Suprapubic skin (tissue), 4 donors: ENCODE results near the gene PTPRN2. TPM values are rescaled to one million over a fixed set of nuclear protein-coding genes. Genes with fewer than 3 reads are reported as not detected.

Source experiments
- DNase-seq, 2 donors: peaks; one replicate each; pipeline ENCODE4 v3.0.0-alpha.2; 2019; ENCODE audit warnings: low spot score in 2 of 2
- H3K27ac ChIP-seq: fragments of 200-600 bp; sonication (generic); one replicate; pipeline ENCODE4 v1.5.1; 2019
- H3K27me3 ChIP-seq: fragments of 200-600 bp; sonication (generic); one replicate; pipeline ENCODE4 v1.5.1; 2019
- H3K36me3 ChIP-seq: fragments of 200-600 bp; sonication (generic); one replicate; pipeline ENCODE4 v1.5.1; 2019
- H3K4me1 ChIP-seq: fragments of 200-600 bp; sonication (generic); one replicate; pipeline ENCODE4 v1.5.1; 2019
- H3K4me3 ChIP-seq: fragments of 200-600 bp; sonication (generic); one replicate; pipeline ENCODE4 v1.5.1; 2019; ENCODE audit warnings: mild to moderate bottlenecking
- H3K9me3 ChIP-seq: fragments of 200-600 bp; sonication (generic); one replicate; pipeline ENCODE4 v1.5.1; 2019
- EP300 ChIP-seq: sonication (generic); formaldehyde crosslinking; IDR thresholded peaks from one replicate; pipeline ENCODE4 v1.6.1; 2017; ENCODE audit warnings: antibody characterized with exemption
- POLR2A ChIP-seq, 2 donors: fragments of 450-650 bp; IDR thresholded peaks; one replicate each; pipeline ENCODE4 v1.6.1; 2017; ENCODE audit warnings: antibody characterized with exemption in 2 of 2, mild to moderate bottlenecking in 2 of 2, moderate library complexity in 2 of 2
- POLR2AphosphoS5 ChIP-seq, 3 donors: sonication (generic); formaldehyde crosslinking; IDR thresholded peaks; one replicate each; pipeline ENCODE4 v1.6.1; 2017; ENCODE audit warnings: antibody characterized with exemption in 3 of 3
- whole genome bisulfite sequencing: methylation state at CpG from one replicate; pipeline ENCODE4 v1.1.5; 2018; 5-methylcytosine and 5-hydroxymethylcytosine counted together
- total RNA-seq, 4 donors: library from RNA; depleted of rRNA; stranded (reverse); fragments of >200 nt; gene quantifications; one replicate each; pipeline ENCODE4 v1.1.0, GENCODE V29; 2016
- TF ChIP-seq, protein P1 (sequence below), 2 donors: fragments of 200-600 bp in 1 of 2; fragments of 450-650 bp in 1 of 2; sonication (generic) in 1 of 2; IDR thresholded peaks; one replicate each; pipeline ENCODE4 v1.5.1; 2016 to 2019; ENCODE audit warnings: antibody characterized with exemption in 2 of 2, mild to moderate bottlenecking in 1 of 2, moderate library complexity in 1 of 2

The PTPRN2 gene
- total RNA-seq, 4 donors from 2014 or later: 0.23 to 1.8 (median 1.3) TPM

DNA sequence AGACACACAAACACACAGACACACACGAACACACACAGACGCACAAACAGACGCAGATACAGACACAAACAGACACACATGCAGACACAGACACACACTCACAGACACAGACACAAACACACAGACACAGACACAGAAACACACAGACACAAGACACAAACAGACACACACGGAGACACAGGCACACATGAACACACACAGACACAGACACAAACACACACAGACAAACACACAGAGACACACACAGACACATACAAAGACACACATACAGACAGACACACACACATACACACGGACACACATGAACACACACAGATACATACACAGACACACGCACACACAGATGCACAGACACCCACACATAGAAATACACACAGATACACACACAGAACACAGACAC, 815.9 kb downstream of the PTPRN2 start:
- Histone ChIP-seq H3K27ac (no peak overlapping the region), H3K27me3 (peaks cover 17% of the 10 kb centered on the region), H3K9me3 (peaks cover 8% of the 10 kb centered on the region), H3K4me3 (no peak overlapping the region), H3K4me1 (no peaks in the 10 kb centered on the region), H3K36me3 (no peaks in the 10 kb centered on the region)
- no peak for DNase-seq
- TF ChIP-seq EP300 (no peak), POLR2AphosphoS5 (IDR thresholded peaks at IDR 0.05) (no peak), POLR2A (IDR thresholded peaks at IDR 0.05) (no peak)
- TF ChIP-seq, protein P1, sequence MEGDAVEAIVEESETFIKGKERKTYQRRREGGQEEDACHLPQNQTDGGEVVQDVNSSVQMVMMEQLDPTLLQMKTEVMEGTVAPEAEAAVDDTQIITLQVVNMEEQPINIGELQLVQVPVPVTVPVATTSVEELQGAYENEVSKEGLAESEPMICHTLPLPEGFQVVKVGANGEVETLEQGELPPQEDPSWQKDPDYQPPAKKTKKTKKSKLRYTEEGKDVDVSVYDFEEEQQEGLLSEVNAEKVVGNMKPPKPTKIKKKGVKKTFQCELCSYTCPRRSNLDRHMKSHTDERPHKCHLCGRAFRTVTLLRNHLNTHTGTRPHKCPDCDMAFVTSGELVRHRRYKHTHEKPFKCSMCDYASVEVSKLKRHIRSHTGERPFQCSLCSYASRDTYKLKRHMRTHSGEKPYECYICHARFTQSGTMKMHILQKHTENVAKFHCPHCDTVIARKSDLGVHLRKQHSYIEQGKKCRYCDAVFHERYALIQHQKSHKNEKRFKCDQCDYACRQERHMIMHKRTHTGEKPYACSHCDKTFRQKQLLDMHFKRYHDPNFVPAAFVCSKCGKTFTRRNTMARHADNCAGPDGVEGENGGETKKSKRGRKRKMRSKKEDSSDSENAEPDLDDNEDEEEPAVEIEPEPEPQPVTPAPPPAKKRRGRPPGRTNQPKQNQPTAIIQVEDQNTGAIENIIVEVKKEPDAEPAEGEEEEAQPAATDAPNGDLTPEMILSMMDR (IDR thresholded peaks at IDR 0.05): no peak
- WGBS: 92% methylated on average over 6 of the region's 6 CpGs

DNA sequence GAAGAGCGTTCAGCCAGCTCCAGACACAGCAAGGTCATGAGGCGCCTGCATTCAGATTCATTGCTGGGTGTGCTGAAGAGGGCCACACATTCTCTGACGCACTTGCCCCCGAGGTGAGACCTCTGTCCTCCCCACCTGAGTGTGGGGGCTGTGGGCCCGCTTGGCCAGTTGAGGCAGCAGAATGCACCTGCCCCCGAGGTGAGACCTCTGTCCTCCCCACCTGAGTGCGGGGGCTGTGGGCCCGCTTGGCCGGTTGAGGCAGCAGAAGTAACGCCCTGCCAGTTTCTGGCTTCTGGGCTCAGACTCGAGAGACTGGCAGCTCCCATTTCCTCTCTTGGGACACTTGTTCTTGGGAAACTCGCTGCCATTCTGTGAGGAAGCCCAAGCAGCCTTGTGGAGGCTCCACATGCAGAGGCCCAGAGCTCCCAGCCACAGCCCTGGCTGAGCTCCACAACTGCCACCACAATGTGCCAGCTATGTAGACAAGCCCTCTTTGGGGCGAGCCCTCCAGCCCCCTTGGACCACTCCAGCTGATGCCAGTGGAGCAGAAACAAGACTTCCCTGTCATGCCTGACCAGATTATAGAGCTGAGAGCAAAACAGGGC, 816.8 kb downstream of the PTPRN2 start:
- no peak for DNase-seq
- TF ChIP-seq POLR2A (IDR thresholded peaks at IDR 0.05): no peak
- TF ChIP-seq EP300: no peak
- TF ChIP-seq, protein P1 (IDR thresholded peaks at IDR 0.05): no peak
- no peak for TF ChIP-seq POLR2AphosphoS5 (IDR thresholded peaks at IDR 0.05)
- Histone ChIP-seq H3K9me3 (peaks cover 8% of the 10 kb centered on the region), H3K4me3 (no peak overlapping the region), H3K27me3 (peaks cover 17% of the 10 kb centered on the region), H3K27ac (no peak overlapping the region), H3K36me3 (no peaks in the 10 kb centered on the region), H3K4me1 (no peaks in the 10 kb centered on the region)
- 97% methylated on average over 9 of the region's 13 CpGs for WGBS

DNA sequence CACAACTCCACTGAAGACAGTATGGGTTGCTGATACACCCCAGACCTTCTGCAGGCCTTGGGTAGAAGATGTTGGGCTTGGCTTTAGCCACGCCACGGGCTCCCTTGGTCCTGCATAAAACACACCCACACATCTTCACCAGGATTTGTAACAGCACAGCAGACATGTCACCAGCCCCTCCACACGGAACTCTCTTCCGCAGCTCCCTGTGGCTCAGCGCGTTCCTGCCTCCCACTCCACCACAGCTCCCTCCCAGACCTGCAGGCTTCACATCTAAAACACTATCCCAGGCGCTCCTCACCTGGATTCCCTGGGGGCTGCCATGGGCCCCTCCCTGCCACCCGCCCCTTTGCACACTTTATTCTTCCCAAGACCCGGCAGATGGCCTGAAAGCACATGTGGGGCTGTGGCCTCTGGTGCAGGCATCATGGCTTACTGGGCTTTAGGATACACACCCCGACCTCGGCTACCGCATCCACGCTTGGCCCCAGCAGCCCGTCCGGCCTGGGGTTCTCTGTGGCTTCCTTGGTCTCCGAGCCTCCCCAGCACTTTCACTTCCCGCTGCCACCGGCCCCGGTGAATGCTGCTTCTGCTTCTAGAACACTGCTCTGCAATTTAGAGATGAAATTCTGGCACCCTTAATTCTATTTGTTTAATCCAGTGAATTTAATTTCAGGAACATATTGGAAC, 818.0 kb downstream of the PTPRN2 start:
- Histone ChIP-seq H3K4me1 (no peaks in the 10 kb centered on the region), H3K9me3 (peaks cover 8% of the 10 kb centered on the region), H3K27ac (no peak overlapping the region), H3K27me3 (peaks cover 17% of the 10 kb centered on the region), H3K36me3 (no peaks in the 10 kb centered on the region), H3K4me3 (no peak overlapping the region)
- DNase-seq: no peak
- TF ChIP-seq POLR2A (IDR thresholded peaks at IDR 0.05) (no peak), POLR2AphosphoS5 (IDR thresholded peaks at IDR 0.05) (no peak), EP300 (no peak)
- WGBS: 83% methylated on average over 19 of the region's 19 CpGs

DNA sequence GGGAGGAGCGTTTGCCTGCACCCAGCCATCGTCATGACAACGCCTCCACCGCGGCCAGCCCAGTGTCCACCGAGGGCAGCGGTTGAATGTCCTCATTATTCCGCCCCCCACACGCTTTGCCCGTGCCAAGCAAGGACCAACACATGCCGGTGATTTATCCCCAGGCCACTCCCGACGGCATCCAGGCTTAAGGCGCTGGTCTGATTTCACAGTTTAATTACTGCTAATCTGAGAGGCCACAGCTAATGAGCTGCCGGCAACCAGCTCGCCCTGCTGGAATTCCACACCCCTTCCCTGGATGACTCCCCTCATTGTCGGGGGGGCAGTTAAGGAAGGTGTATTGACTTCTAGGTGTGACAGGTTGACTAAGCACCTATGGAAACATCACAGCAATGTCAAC, 818.5 kb downstream of the PTPRN2 start:
- no peak for TF ChIP-seq POLR2A (IDR thresholded peaks at IDR 0.05)
- no peak for TF ChIP-seq EP300
- TF ChIP-seq POLR2AphosphoS5 (IDR thresholded peaks at IDR 0.05): no peak
- TF ChIP-seq, protein P1 (IDR thresholded peaks at IDR 0.05): no peak
- Histone ChIP-seq H3K9me3 (peaks cover 8% of the 10 kb centered on the region), H3K4me1 (no peaks in the 10 kb centered on the region), H3K27me3 (peaks cover 17% of the 10 kb centered on the region), H3K36me3 (no peaks in the 10 kb centered on the region), H3K4me3 (no peak overlapping the region), H3K27ac (no peak overlapping the region)
- 52% methylated on average over 12 of the region's 17 CpGs for WGBS
- no peak for DNase-seq

DNA sequence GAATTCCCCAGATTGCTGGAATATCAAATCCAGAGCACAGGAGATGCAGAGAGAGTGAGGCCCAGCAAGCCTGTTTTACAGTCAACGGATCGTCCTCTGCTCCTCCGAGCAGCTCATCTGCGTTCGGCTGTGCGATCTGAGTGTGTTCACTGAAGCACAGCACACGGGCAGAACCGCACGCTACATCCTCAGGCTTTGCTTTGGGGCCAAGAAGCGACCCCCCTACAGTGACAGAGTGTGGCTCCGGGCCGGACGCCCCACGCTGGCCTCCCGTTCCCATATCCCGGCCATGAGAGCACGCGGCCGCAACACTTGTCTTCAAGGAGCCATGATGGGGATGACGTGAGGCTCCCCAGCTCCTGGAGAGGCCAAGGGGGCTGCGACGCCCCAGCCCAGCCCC, 819.4 kb downstream of the PTPRN2 start:
- Histone ChIP-seq H3K9me3 (peaks cover 8% of the 10 kb centered on the region), H3K4me3 (no peak overlapping the region), H3K27me3 (peaks cover 17% of the 10 kb centered on the region), H3K36me3 (no peaks in the 10 kb centered on the region), H3K4me1 (no peaks in the 10 kb centered on the region), H3K27ac (no peak overlapping the region)
- 86% methylated on average over 18 of the region's 22 CpGs for WGBS
- TF ChIP-seq, protein P1 (IDR thresholded peaks at IDR 0.05): no peak
- no peak for TF ChIP-seq POLR2AphosphoS5 (IDR thresholded peaks at IDR 0.05)
- TF ChIP-seq POLR2A (IDR thresholded peaks at IDR 0.05): no peak
- no peak for DNase-seq
